Colonic mucosa (tissue), 4 donors: ENCODE data around the gene GPC6. TPM values are rescaled to one million over a fixed set of nuclear protein-coding genes. Genes with fewer than 3 reads are reported as not detected.

Source experiments
- DNase-seq: peaks from one replicate; pipeline ENCODE4 v3.0.0-alpha.2; 2020
- H3K27ac ChIP-seq: fragments of 200-600 bp; one replicate; pipeline ENCODE4 v1.8.0; 2021
- H3K27me3 ChIP-seq: fragments of 200-600 bp; one replicate; pipeline ENCODE4 v1.8.0; 2021
- H3K36me3 ChIP-seq: fragments of 200-600 bp; one replicate; pipeline ENCODE4 v1.8.0; 2021
- H3K4me1 ChIP-seq: fragments of 200-600 bp; one replicate; pipeline ENCODE4 v1.8.0; 2021; ENCODE audit warnings: mild to moderate bottlenecking
- H3K4me3 ChIP-seq: fragments of 200-600 bp; one replicate; pipeline ENCODE4 v1.8.0; 2021
- H3K9ac ChIP-seq, 2 donors: one replicate each; pipeline ENCODE4 v1.7.0; 2013; ENCODE audit warnings: control low read depth in 2 of 2, low read depth in 2 of 2, low read length in 2 of 2
- H3K9me3 ChIP-seq: fragments of 200-600 bp; one replicate; pipeline ENCODE4 v1.8.0; 2021
- intact Hi-C: fragments of 100-400 bp; cut with DNase I; formaldehyde crosslinking; loops from one replicate; pipeline ENCODE4 v1.14.1; 2022
- total RNA-seq, 2 donors: library from RNA; stranded (reverse); fragmentation: NEBNext Ultra II Directional in 1 of 2; extraction: Animal tissue kit (Norgen Biotek cat#: 25700) in 1 of 2; gene quantifications; one replicate each; pipeline ENCODE4 v1.2.1, GENCODE V29; 2021
- TF ChIP-seq, protein P1 (sequence below): fragments of 200-600 bp; IDR thresholded peaks from one replicate; pipeline ENCODE4 v1.8.0; 2022; ENCODE audit warnings: antibody characterized with exemption, mild to moderate bottlenecking
- donor health status: healthy.
- donor health status: DM: no; HTN: no; CAD: no.
- donor health status: DM: no; HTN: no; CAD: no.

Gene GPC6
- total RNA-seq, 2 donors from 2014 or later, result 2.3 to 4.0 TPM

DNA sequence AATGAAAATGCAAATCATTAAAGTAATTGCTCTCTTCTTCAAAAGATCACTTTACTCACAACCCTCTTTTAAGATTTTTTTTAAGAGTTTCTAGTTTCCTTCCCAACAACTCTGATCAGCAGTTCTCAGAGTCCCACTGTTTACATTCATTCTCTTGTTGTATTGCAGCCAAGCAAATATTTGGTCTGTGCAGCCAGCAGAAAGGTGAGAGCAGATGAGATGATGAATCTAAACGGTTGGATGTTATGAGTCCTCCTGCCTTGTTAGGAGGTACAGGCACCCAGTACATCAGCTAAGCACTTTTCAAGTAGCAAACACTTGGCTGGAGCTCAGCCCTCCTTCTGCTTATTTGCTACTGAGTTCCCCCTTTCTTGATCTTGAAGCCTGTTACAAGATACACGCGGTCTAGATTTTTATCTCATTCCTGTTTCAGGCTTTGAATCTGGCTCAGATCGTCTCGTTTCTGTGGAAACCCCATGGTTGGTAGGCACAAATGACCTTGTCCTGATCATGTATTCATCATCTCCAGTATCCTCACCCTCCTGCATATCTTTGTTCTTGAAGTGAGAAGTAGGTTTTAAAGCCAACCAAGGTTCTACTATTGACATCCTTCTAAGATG is 952.1 kb downstream of the GPC6 start:
- no peaks in the 10 kb centered on the region for H3K36me3 ChIP-seq
- no peak overlapping the region for H3K4me3 ChIP-seq
- TF ChIP-seq, protein P1, sequence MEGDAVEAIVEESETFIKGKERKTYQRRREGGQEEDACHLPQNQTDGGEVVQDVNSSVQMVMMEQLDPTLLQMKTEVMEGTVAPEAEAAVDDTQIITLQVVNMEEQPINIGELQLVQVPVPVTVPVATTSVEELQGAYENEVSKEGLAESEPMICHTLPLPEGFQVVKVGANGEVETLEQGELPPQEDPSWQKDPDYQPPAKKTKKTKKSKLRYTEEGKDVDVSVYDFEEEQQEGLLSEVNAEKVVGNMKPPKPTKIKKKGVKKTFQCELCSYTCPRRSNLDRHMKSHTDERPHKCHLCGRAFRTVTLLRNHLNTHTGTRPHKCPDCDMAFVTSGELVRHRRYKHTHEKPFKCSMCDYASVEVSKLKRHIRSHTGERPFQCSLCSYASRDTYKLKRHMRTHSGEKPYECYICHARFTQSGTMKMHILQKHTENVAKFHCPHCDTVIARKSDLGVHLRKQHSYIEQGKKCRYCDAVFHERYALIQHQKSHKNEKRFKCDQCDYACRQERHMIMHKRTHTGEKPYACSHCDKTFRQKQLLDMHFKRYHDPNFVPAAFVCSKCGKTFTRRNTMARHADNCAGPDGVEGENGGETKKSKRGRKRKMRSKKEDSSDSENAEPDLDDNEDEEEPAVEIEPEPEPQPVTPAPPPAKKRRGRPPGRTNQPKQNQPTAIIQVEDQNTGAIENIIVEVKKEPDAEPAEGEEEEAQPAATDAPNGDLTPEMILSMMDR, result no peak
- no peak overlapping the region for H3K27ac ChIP-seq
- H3K9me3 ChIP-seq, result no peaks in the 10 kb centered on the region
- intact Hi-C loops, result no loop called here
- no peak for DNase-seq
- H3K4me1 ChIP-seq, result no peaks in the 10 kb centered on the region
- no peaks in the 10 kb centered on the region for H3K27me3 ChIP-seq
- no peak overlapping the region for H3K9ac ChIP-seq

DNA sequence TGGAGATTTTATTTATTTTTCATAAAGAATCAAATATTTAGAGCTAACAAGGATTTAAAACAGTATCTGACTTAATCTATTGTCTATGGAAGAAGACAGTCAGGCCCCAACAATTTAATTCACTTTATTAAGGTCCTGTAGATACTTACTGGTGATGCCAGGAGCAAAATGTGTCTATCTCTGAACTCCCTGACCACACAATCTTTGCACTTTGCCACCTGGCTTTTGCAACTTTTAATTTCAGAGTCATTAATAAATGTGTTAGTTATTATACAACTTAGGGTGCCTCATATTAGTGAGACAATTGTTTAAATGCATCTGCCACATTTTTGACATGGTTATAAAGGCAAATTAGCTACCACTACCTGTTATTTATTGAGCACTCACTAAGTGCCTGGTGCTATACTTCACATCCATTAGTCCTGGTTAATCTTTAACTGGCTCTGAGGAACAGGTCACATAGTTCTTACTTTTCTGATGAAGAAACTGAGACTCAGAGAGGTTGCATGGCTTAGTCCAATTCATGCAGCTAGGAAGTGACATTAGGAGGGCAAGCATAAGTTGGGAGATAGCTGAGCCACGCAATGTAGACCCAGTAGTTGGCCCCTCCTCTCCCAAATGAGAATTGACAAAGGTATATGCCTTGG is 955.0 kb downstream of the GPC6 start:
- DNase-seq, result no peak
- Histone ChIP-seq H3K4me3 (no peak overlapping the region), H3K27me3 (no peaks in the 10 kb centered on the region), H3K9ac (no peak overlapping the region), H3K9me3 (no peaks in the 10 kb centered on the region), H3K27ac (no peak overlapping the region), H3K36me3 (no peaks in the 10 kb centered on the region), H3K4me1 (no peaks in the 10 kb centered on the region)
- intact Hi-C loops, result no loop called here
- TF ChIP-seq, protein P1, result no peak

DNA sequence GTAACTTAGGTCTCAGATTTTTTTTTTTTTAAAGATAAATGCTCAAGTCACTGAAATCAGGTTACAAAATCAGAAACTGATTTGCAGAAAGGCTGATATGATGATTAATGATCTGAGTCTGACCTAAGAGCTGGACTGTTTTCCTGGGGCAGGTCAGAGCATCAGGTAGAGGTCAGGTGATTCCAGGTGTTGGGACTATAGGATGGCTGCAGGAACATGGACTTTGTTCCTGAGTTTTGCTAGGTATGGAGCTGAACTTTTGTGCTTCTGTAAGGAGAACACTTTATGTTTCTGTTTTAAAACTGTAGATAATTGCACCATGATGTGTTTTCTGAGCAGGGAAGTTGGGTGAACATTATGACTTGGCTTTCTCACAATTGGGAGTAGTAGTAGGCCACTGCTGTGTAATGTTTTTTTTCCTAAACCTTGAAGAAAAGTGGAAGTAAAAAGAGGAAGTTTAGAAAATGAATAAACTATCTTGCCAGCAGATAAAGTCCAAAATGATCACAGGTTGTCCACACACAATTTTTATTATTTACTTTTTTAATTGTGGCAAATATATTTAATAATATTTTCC is 955.7 kb downstream of the GPC6 start:
- TF ChIP-seq, protein P1, result no peak
- H3K4me1 ChIP-seq, result no peaks in the 10 kb centered on the region
- no peaks in the 10 kb centered on the region for H3K27me3 ChIP-seq
- no peak for DNase-seq
- H3K9me3 ChIP-seq, result no peaks in the 10 kb centered on the region
- no peak overlapping the region for H3K27ac ChIP-seq
- H3K9ac ChIP-seq, result no peak overlapping the region
- H3K36me3 ChIP-seq, result no peaks in the 10 kb centered on the region
- no peak overlapping the region for H3K4me3 ChIP-seq
- intact Hi-C loops, result no loop called here

DNA sequence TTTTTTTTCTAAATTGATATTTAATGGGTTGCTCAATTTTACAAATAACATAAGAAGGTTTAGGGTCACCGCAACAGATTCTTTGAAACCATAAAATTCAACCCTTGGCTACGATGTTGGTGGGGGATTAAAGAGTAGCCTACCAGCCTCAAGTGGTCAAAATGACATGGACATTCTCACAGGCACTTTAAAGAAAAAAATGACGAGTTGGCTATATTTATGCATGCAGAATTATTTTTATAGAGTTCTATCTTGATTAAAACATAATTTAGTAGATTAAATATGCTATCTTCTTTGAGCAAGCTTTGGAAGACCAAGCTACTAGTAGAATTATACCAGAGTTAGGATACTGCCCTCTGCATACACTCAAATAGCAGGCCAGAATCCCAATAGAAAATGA is 959.9 kb downstream of the GPC6 start:
- Histone ChIP-seq H3K4me3 (no peak overlapping the region), H3K36me3 (no peaks in the 10 kb centered on the region), H3K27ac (no peak overlapping the region), H3K27me3 (no peaks in the 10 kb centered on the region), H3K9ac (no peak overlapping the region), H3K4me1 (no peaks in the 10 kb centered on the region), H3K9me3 (no peaks in the 10 kb centered on the region)
- TF ChIP-seq, protein P1, result no peak
- intact Hi-C loops, result no loop called here
- DNase-seq, result no peak

DNA sequence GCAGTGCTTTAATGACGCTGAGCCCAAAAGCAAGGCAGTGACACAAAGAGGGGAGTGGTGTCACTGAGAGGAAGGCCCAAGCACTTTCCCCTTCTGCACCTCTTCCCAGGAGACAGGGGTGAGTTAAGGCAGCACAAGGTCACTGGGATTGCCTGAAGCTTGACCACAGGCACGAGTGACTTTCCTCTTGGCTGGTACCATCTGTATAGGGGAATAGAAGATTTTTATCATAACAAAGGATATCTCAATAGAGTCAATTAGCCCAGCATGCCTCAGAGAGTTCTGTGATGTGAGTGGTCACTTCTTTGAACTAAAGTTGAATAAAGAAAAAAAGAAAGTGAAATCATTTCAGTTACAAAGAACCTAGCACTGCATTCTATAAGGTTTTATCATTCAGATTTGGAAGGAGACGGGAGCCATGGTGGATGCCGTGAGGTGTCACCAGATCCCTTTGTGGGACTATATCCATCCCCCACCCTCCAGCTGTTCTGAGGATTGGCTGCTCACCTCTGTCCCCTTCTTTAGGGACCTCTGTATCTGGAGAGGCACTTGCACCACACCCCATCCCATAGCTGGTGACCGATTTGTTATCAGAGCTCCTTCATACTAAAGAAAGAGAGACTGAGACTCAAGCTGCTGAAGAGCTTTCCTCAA is 961.7 kb downstream of the GPC6 start:
- intact Hi-C loops, result no loop called here
- Histone ChIP-seq H3K27ac (no peak overlapping the region), H3K4me1 (no peaks in the 10 kb centered on the region), H3K9ac (no peak overlapping the region), H3K27me3 (no peaks in the 10 kb centered on the region), H3K9me3 (no peaks in the 10 kb centered on the region), H3K36me3 (no peaks in the 10 kb centered on the region), H3K4me3 (no peak overlapping the region)
- TF ChIP-seq, protein P1, result no peak
- DNase-seq, result no peak
